Measurements from ENCODE around the gene EIF4G1.

EIF4G1 gene

DNA sequence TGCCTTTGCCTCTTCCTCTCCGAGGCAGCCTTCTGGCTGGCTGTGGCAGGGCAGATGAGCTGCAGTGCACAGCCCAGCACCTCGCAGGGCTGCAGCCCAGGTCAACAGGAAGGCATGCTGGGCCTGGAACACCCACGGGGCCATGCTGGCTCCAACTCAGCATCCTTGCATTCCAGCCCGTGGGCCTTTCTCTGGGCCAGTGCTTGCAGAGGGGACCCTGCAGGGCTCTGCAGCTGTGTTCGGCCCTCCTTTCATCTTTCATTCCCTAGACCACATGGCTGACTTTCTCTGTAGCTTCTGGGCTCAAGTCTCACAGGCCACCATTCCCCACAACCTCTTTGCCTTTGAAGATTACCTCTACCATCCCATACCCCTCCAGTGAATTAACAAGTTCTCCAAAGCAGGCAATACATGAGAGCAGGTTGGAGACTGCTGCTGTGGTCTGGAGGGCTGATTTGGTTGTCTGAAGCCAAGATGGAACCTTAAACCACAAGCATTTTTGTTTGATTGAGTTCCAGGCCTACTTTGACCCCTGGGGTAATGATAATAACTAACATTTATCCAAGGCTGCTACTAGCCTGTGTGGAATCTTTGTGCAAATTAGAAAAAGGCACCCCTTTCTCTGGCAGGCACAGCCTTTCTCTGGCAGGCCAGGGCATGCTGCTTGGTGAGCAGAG, 28.9 kb downstream of the EIF4G1 start:
- TF ChIP-seq CTCF (conservative IDR thresholded peaks at IDR 0.05), result no peak
- no peak overlapping the region for H3K27ac ChIP-seq

DNA sequence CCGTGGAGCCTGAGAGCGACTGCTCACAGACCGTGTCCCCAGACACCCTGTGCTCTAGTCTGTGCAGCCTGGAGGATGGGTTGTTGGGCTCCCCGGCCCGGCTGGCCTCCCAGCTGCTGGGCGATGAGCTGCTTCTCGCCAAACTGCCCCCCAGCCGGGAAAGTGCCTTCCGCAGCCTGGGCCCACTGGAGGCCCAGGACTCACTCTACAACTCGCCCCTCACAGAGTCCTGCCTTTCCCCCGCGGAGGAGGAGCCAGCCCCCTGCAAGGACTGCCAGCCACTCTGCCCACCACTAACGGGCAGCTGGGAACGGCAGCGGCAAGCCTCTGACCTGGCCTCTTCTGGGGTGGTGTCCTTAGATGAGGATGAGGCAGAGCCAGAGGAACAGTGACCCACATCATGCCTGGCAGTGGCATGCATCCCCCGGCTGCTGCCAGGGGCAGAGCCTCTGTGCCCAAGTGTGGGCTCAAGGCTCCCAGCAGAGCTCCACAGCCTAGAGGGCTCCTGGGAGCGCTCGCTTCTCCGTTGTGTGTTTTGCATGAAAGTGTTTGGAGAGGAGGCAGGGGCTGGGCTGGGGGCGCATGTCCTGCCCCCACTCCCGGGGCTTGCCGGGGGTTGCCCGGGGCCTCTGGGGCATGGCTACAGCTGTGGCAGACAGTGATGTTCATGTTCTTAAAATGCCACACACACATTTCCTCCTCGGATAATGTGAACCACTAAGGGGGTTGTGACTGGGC, 30.3 kb downstream of the EIF4G1 start:
- TF ChIP-seq CTCF (conservative IDR thresholded peaks at IDR 0.05), result no peak
- peak overlapping the region; percentile 38 for H3K27ac ChIP-seq

DNA sequence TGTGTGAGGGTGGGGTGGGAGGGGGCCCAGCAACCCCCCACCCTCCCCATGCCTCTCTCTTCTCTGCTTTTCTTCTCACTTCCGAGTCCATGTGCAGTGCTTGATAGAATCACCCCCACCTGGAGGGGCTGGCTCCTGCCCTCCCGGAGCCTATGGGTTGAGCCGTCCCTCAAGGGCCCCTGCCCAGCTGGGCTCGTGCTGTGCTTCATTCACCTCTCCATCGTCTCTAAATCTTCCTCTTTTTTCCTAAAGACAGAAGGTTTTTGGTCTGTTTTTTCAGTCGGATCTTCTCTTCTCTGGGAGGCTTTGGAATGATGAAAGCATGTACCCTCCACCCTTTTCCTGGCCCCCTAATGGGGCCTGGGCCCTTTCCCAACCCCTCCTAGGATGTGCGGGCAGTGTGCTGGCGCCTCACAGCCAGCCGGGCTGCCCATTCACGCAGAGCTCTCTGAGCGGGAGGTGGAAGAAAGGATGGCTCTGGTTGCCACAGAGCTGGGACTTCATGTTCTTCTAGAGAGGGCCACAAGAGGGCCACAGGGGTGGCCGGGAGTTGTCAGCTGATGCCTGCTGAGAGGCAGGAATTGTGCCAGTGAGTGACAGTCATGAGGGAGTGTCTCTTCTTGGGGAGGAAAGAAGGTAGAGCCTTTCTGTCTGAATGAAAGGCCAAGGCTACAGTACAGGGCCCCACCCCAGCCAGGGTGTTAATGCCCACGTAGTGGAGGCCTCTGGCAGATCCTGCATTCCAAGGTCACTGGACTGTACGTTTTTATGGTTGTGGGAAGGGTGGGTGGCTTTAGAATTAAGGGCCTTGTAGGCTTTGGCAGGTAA, 31.1 kb downstream of the EIF4G1 start:
- peak overlapping the region; percentile 38 for H3K27ac ChIP-seq
- TF ChIP-seq CTCF (conservative IDR thresholded peaks at IDR 0.05), result peak; percentile 75

GRCh38 chr3:184346480-184347190, 32.2 kb downstream of the EIF4G1 start:
- peak overlapping the region; percentile 38; the same call in 1 of the 2 replicates for H3K27ac ChIP-seq
- TF ChIP-seq CTCF (conservative IDR thresholded peaks at IDR 0.05), result no peak

DNA sequence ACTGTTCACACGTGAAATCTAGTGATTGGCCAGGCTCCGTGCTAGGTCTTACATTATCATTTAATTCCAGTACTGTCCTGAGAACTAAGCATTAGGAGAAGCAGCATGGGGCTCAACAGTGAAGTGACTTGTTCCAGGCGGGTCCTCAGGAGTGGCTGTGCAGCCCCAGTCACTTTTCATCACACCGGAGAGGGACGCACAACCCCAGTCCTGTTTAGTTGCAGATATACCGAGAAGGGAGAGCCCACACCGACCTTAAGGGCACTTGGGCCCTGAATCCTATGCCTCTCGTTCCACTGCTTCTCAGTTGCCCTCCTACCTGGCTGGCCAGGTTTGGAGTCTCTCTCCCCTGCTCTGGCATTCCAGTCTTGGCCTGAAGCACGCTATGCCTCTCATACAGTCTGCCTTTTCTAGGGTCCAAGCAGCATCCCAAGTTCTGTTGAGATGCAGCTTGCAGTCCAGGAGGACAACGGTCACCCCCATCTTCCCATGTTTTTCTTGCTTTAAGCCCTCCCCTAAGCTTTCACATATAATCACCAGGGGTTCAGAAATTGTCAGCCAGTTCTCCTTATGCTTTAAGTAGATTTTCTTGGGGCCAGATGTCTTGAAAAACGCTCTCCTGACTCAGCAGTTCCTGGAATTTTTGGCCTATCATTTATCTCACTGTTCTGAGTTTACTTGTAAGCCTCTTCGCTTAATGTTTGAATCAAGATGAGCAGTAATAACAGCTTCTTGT, 33.1 kb downstream of the EIF4G1 start:
- H3K27ac ChIP-seq, result no peak overlapping the region
- TF ChIP-seq CTCF (conservative IDR thresholded peaks at IDR 0.05), result no peak

DNA sequence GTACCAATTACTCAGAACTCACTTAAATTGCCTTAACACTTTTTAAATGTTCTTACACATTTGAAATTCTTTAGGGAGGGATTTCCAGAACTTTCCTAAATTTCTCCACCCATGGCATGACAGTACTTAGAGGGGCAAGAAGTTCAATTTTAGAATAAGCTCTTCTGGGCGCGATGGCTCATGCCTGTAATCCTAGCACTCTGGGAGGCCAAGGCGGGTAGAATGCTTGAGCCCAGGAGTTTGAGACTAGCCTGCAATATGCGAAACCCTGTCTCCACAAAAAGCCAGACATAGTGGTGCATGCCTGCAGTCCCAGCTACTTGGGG, 33.6 kb downstream of the EIF4G1 start:
- TF ChIP-seq CTCF (conservative IDR thresholded peaks at IDR 0.05), result no peak
- H3K27ac ChIP-seq, result no peak overlapping the region

Data from VCaP (cell line).